Hair follicle dermal papilla cell (primary cell): ENCODE measurements around the gene WDHD1. TPM values are rescaled to one million over a fixed set of nuclear protein-coding genes. Genes with fewer than 3 reads are reported as not detected.

Experiments
- total RNA-seq: library from RNA; depleted of rRNA; stranded (reverse); fragments of >200 nt; gene quantifications from 2 replicates; pipeline ENCODE4 v1.2.3, GENCODE V29; 2012

Gene WDHD1, protein sequence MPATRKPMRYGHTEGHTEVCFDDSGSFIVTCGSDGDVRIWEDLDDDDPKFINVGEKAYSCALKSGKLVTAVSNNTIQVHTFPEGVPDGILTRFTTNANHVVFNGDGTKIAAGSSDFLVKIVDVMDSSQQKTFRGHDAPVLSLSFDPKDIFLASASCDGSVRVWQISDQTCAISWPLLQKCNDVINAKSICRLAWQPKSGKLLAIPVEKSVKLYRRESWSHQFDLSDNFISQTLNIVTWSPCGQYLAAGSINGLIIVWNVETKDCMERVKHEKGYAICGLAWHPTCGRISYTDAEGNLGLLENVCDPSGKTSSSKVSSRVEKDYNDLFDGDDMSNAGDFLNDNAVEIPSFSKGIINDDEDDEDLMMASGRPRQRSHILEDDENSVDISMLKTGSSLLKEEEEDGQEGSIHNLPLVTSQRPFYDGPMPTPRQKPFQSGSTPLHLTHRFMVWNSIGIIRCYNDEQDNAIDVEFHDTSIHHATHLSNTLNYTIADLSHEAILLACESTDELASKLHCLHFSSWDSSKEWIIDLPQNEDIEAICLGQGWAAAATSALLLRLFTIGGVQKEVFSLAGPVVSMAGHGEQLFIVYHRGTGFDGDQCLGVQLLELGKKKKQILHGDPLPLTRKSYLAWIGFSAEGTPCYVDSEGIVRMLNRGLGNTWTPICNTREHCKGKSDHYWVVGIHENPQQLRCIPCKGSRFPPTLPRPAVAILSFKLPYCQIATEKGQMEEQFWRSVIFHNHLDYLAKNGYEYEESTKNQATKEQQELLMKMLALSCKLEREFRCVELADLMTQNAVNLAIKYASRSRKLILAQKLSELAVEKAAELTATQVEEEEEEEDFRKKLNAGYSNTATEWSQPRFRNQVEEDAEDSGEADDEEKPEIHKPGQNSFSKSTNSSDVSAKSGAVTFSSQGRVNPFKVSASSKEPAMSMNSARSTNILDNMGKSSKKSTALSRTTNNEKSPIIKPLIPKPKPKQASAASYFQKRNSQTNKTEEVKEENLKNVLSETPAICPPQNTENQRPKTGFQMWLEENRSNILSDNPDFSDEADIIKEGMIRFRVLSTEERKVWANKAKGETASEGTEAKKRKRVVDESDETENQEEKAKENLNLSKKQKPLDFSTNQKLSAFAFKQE
- 5.2 and 5.3 TPM in 2 replicates for total RNA-seq

DNA sequence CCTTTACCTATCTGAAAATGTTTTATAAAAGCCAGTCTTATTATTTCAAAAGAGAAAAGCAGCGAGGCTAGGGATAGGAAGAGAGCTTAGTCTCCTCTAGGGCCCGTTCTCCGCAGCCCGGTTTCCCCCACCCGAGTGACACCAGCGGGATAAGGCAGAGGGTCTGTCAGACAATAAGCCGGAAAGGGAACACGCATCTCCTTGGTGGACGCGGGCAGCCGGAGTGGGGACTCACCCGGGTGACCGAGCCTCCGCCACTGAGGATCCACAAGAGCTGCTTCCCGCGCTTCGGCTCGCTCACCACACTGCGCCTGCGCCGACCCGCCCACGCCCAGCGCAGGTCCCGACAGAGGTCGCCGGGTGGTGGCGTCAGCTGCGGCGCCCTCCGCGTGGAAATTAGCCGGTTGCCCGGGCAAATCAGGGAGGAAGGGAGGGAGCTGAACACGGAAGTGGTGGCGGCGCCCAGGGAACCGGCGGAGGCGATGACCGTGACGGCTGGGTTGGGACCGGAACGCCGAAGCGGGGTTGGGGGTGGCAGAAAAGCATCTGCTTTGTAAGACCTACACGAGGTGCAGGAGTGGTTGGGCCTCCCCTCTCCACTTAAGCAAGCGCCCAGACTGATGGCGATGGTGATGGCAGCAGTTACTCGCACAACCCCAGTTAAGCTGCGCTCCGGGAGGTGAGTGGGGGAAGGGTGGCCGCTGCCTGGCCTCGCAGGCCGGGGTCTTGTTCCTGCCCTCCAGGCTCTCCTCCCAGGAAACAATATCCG is at the start of gene WDHD1, which contains the start of gene SOCS4:
WDHD1 (minus strand) TSS at position 307 of the 769 bp plus-strand sequence. CDS start 312 bp downstream, outside the sequence.
SOCS4 (plus strand) TSS at position 444 of the 769 bp plus-strand sequence. CDS start 15,806 bp downstream, outside the sequence.

DNA sequence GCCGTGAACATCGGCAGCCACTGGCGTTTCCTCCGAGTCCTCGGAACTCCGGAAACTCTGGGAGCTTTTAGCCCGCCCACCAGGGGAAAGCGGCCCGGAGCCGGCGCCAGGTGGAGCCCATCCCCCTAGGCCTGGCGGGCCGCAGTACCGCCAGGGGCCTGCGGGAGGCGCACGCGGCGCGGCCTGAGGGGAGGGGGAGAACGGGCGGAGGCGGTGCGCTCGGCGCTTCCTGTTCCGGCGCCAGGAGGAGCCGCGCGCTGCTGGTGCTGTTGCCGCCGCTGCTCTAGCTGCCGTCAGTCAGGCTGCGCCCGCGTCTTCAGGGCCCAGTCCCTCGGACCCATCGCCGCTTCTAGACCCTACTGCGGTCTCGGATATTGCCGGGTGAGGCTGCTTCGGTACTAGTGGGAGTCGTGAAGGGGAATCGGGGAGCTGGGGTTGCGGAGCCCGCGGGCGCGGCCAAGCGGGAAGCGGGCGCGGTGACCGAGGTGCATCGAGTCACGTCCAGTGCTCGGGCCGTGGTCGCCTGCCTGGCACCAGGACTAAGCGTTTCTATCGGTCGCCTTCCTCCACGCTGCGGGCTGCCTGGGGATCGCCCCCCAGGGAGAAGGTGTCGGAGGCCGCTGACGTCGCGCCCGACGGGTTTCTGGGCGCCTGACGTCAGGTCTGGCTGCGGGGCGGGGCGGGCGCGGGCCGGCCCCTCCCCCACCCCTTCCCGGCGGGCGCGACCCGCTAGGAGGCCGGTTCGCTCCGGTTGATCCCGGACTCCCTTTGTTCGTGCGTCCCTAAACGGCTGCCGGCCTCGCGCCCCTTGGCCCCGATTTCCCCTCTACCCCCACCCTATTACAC is 24.7 kb upstream of the WDHD1 start, which contains the start of gene MAPK1IP1L:
MAPK1IP1L (plus strand) TSS at position 225 of the 846 bp plus-strand sequence. CDS start 10,037 bp downstream, outside the sequence.

DNA sequence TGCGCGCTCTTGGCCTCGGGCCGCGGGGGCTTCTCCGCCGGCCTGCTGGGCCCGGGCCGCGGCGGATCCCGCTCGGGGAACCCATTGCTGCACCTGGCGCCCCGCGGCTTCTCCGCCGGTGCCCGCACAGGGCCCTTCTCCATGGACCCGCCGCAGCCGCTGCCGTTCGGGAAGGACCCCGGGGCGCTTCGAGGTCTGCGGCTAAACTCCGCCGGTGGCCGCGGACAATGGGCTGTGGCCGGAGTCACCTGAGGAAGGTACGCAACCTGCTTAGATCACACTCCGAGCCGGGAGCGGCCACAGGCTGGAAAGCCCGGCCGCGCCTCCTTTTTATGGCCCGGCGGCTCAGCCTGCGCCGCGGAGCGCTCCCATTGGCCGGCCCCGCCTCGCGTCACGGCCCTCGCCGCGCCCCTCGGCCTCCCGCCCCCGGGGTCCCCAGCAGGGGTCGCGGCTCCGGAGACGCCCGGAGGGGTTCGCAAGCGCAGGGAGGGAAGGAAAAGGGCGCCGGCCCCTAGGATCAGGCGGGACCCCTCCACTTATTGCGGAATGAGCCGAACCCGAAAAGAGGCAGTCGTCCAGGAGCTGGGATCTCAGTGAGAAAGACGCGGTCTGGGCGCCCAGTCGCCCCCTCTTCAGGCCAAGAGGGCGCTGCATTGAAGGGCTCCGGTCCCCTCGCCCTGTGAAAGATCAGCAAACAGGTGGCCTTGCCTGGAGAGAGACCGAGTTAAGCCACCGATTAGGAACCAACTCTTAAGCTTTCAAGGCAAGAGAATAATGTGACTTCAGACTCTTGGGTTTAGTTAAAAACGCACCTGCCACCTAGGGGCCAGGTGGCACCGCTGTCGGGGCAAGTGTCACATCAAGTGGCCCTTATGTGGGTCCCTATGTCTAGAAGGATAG is 124.1 kb downstream of the WDHD1 start, which contains the start of gene GCH1:
GCH1 (minus strand) TSS at position 306 of the 900 bp plus-strand sequence; CDS start at position 143, 163 bp downstream.

Other genes starting within 250 kb of the WDHD1 start
- 2.4 and 7.1 TPM in 2 replicates for gene GCH1, start 124.3 kb downstream of the WDHD1 start, total RNA-seq
- 21.1 TPM in 2 replicates for gene SOCS4, start 137 bp upstream of the WDHD1 start, total RNA-seq
- gene MAPK1IP1L, start 24.5 kb upstream of the WDHD1 start, total RNA-seq: 50.5 and 53.9 TPM in 2 replicates
- 311 and 386 TPM in 2 replicates for gene LGALS3, start 102.2 kb upstream of the WDHD1 start, total RNA-seq
- gene DLGAP5, start 164.5 kb upstream of the WDHD1 start, total RNA-seq: 3.1 and 4.0 TPM in 2 replicates
- gene FBXO34, start 244.3 kb upstream of the WDHD1 start, total RNA-seq: 25.6 and 30.0 TPM in 2 replicates